ENCODE results near the gene VCX3B. TPM values are rescaled to one million over a fixed set of nuclear protein-coding genes. Genes with fewer than 3 reads are reported as not detected.

Gene VCX3B
- not detected in 2 replicates for total RNA-seq

GRCh38 chrX:8464530-8464929 lies at the start of gene VCX3B:
Gene VCX3B (plus strand): TSS chrX:8464830. CDS start chrX:8465451, 621 bp downstream.

Measured in hair follicle dermal papilla cell (primary cell).